ENCODE measurements around the gene LCA5L. TPM values are rescaled to one million over a fixed set of nuclear protein-coding genes. Genes with fewer than 3 reads are reported as not detected.

LCA5L gene
- total RNA-seq, 1 experiment from 2014 or later = 0.46 TPM

DNA sequence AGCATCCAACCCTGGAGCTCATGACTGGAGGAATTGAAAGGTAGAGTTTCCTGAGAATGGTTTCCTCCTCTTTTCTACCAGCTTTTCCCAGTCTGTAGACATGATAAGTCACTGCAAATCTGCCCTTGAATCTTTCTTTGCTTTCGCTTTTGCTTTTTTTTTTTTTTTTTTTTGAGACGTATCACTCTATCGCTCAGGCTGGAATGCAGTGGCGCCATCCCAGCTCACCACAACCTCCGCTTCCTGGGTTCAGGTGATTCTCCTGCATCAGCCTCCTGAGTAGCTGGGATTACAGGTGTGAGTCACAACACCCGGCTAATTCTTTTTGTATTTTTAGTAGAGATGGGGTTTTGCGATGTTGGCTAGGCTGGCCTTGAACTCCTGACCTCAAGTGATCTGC is 1.7 kb upstream of the LCA5L start:
- DNase-seq = no peak
- H2AFZ ChIP-seq (ENCODE audit: low read length) = no peak overlapping the region
- H3K4me1 Mint-ChIP-seq = peaks cover 25 to 44% of the 10 kb centered on the region in 2 experiments
- no peak overlapping the region for H2BK5ac ChIP-seq (ENCODE audit: insufficient read length, low read length)
- H3K18ac ChIP-seq (ENCODE audit: insufficient read length, low read depth, low read length) = no peak overlapping the region
- no peak overlapping the region for H3K23ac ChIP-seq (ENCODE audit: insufficient read length, low read depth, low read length)
- no peak overlapping the region for H3K9ac ChIP-seq (ENCODE audit: extremely low read depth, insufficient read length, low read length)
- no peak overlapping the region for H3K27ac Mint-ChIP-seq
- no peaks in the 10 kb centered on the region for H3K27me3 ChIP-seq (ENCODE audit: insufficient read depth, low read length)
- H3K4me2 ChIP-seq (ENCODE audit: insufficient read depth, insufficient read length, low read length) = no peak overlapping the region
- no peaks in the 10 kb centered on the region for H3K79me2 ChIP-seq (ENCODE audit: insufficient read depth, low read length)
- H3K4me1 ChIP-seq (ENCODE audit: insufficient read depth, low read length) = peaks cover 4% of the 10 kb centered on the region; the same call in 1 of the 2 replicates
- H3K27ac ChIP-seq (ENCODE audit: insufficient read length, low read depth, low read length) = no peak overlapping the region
- no peak overlapping the region for H4K8ac ChIP-seq (replicated peaks; ENCODE audit: insufficient read length, low read depth, low read length)
- no peak overlapping the region for H3K4ac ChIP-seq (ENCODE audit: low read depth, low read length)
- peaks cover 21% of the 10 kb centered on the region for H3K27me3 Mint-ChIP-seq (ENCODE audit: low read depth)
- H3K36me3 Mint-ChIP-seq (ENCODE audit: insufficient read depth in 1 of 3, low read depth in 3 of 3) = no peaks in the 10 kb centered on the region
- no peaks in the 10 kb centered on the region; a peak in 1 of 5 replicates for H3K9me3 Mint-ChIP-seq
- H3K9me3 ChIP-seq (ENCODE audit: control insufficient read depth, low read depth, low read length) = no peaks in the 10 kb centered on the region
- no peak overlapping the region for H4K5ac ChIP-seq (ENCODE audit: insufficient read length, low read depth, low read length)
- no peak overlapping the region for H2BK20ac ChIP-seq (ENCODE audit: low read depth, low read length, poor library complexity, severe bottlenecking)
- H4K91ac ChIP-seq (ENCODE audit: insufficient read length, low read depth, low read length) = no peak overlapping the region
- H3K14ac ChIP-seq (ENCODE audit: insufficient read depth, low read length) = no peak overlapping the region
- no peak overlapping the region for H2BK12ac ChIP-seq (ENCODE audit: insufficient read length, low read depth, low read length)
- H3T11ph ChIP-seq (ENCODE audit: low read length) = no peak overlapping the region
- no peaks in the 10 kb centered on the region for H4K20me1 ChIP-seq (ENCODE audit: control insufficient read depth, insufficient read depth, insufficient read length)
- no peak overlapping the region for H2AK5ac ChIP-seq (ENCODE audit: insufficient read length, low read length)
- H2BK120ac ChIP-seq (ENCODE audit: low read depth, low read length, poor library complexity, severe bottlenecking) = no peak overlapping the region
- no peak for TF ChIP-seq CTCF (conservative IDR thresholded peaks at IDR 0.05)
- no peak overlapping the region for H3K56ac ChIP-seq (ENCODE audit: insufficient read length, low read depth, low read length)
- no peak overlapping the region for H3K4me3 Mint-ChIP-seq
- WGBS (ENCODE audit: extremely low coverage, insufficient read length, low lambda C conversion rate) = no CpG with 5 or more reads among the region's 7 CpGs
- H2BK15ac ChIP-seq (ENCODE audit: low read depth, low read length) = no peak overlapping the region
- H3K23me2 ChIP-seq (ENCODE audit: insufficient read length, low read depth, low read length, poor library complexity, severe bottlenecking) = peaks cover 9% of the 10 kb centered on the region
- H3K79me1 ChIP-seq (ENCODE audit: insufficient read depth, low read depth, low read length, poor library complexity, severe bottlenecking) = no peaks in the 10 kb centered on the region

All from H9 (cell line).